Liver (tissue), 3 donors: ENCODE results near the gene PDE3B.
A peak's percentile ranks its signal among the peaks of the same experiment; 100 is the strongest.

Experiments
- CTCF ChIP-seq: fragments of 150-350 bp; IDR thresholded peaks from 2 replicates; pipeline ENCODE4 v1.5.1; 2017; ENCODE audit warnings: improper control_type of control experiment, low read depth, low read length; ENCODE audit not compliant: missing input control
- RAD21 ChIP-seq, 2 donors: IDR thresholded peaks; 2 replicates each; pipeline ENCODE4 v1.6.1; 2016; ENCODE audit warnings: antibody characterized with exemption in 2 of 2, mild to moderate bottlenecking in 2 of 2
- TAF1 ChIP-seq: conservative IDR thresholded peaks from 2 replicates; pipeline ENCODE4 v1.6.1; 2016; ENCODE audit warnings: antibody characterized with exemption, mild to moderate bottlenecking
- donor health status: healthy.
- donor health status: healthy.

GRCh38 chr11:14904745-14905103, 261.1 kb downstream of the PDE3B start:
- TF ChIP-seq CTCF (peak; percentile 85), TAF1 (peak; percentile 10), RAD21 (IDR thresholded peaks at IDR 0.05) (peak; percentile 76 to 83)
